ENCODE data around the gene DAAM1.

DAAM1 gene

DNA sequence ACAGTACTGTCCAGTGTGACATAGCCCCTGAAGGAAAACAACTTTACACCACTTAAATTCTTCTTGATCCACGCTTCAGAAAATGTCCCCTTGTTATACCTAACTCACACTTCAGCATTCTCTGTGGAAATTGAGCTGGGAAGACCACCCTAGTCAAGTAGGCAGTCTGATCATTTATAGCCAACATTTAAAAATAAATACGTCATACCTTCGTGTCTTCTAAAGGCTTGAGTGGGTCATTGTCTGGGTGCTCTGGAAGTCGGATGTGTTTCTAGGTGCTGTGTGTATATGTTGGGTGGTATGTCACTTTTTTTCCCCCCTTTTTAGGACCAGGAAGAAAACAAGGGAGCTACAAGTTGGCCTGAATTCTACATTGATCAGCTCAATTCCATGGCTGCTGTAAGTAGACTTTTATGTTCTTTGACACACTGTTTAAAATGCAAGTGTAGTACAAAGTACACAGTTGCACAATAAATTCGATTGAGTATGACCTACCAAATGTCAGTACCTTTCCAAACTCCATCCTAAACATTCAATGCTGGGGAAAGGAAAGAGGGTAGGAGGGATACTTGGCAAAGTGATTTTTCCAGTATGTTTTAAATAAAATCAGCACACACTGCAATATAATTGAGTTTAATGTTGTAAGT lies 126.6 kb downstream of the DAAM1 start:
- Histone ChIP-seq H3K27me3 (ENCODE audit: insufficient read depth, low read length, poor library complexity) (no peaks in the 10 kb centered on the region), H3K36me3 (ENCODE audit: insufficient read depth, low read length) (no peaks in the 10 kb centered on the region), H3K4me3 (ENCODE audit: low read depth in 1 of 2, low read length in 2 of 2) (no peak overlapping the region), H3K9me3 (ENCODE audit: insufficient read depth, low read length, severe bottlenecking) (no peaks in the 10 kb centered on the region), H4K20me1 (ENCODE audit: insufficient read depth, low read length) (no peaks in the 10 kb centered on the region), H3K4me2 (ENCODE audit: insufficient read depth, low read length) (no peak overlapping the region), H2AFZ (ENCODE audit: low read depth, low read length) (no peak overlapping the region), H3K27ac (ENCODE audit: low read length) (no peak overlapping the region), H3K4me1 (ENCODE audit: insufficient read depth, low read length) (no peaks in the 10 kb centered on the region), H3K9ac (ENCODE audit: low read depth, low read length) (no peak overlapping the region), H3K79me2 (ENCODE audit: insufficient read depth, low read length) (no peaks in the 10 kb centered on the region)
- TF ChIP-seq, protein P1, sequence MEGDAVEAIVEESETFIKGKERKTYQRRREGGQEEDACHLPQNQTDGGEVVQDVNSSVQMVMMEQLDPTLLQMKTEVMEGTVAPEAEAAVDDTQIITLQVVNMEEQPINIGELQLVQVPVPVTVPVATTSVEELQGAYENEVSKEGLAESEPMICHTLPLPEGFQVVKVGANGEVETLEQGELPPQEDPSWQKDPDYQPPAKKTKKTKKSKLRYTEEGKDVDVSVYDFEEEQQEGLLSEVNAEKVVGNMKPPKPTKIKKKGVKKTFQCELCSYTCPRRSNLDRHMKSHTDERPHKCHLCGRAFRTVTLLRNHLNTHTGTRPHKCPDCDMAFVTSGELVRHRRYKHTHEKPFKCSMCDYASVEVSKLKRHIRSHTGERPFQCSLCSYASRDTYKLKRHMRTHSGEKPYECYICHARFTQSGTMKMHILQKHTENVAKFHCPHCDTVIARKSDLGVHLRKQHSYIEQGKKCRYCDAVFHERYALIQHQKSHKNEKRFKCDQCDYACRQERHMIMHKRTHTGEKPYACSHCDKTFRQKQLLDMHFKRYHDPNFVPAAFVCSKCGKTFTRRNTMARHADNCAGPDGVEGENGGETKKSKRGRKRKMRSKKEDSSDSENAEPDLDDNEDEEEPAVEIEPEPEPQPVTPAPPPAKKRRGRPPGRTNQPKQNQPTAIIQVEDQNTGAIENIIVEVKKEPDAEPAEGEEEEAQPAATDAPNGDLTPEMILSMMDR (IDR thresholded peaks at IDR 0.05; ENCODE audit: borderline replicate concordance, extremely low read depth, low read length, poor library complexity, severe bottlenecking): no peak
- no peak for TF ChIP-seq EZH2 (IDR thresholded peaks at IDR 0.05; ENCODE audit: borderline replicate concordance, low read depth, low read length, severe bottlenecking)
- no peak for DNase-seq
- ATAC-seq (ENCODE audit: insufficient read depth, low read depth): no peak

DNA sequence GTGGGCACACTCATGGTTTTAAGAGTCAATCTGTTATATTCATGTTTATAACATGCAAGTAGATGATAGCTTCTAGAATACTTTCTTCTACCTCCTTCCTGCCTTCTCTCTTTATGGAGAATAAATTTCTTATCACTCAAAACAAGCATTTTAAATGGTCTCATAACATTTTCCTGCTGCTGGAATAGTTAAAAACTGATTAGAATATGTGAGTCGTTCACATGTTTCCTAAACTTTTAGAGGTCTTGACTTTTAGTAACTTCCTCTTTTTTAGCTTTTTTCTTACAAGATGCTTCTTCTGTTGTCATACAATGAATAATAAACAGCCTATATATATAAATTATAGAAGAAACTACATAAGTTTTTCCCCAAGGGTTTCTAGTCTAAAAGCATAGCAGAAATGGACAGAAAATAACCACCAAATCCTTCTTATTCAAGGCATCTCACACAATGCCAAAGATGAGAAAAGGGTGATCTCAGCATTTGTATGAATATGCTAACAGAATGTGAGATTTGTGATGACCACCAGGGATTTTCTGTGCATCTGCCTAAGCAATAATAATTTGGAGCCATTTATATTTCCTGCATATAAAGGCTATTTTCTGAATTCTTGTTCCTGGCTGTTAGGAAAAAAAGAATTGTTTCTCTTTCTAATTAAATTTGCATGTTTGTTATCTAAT lies 127.8 kb downstream of the DAAM1 start:
- TF ChIP-seq, protein P1 (IDR thresholded peaks at IDR 0.05; ENCODE audit: borderline replicate concordance, extremely low read depth, low read length, poor library complexity, severe bottlenecking): no peak
- TF ChIP-seq EZH2 (IDR thresholded peaks at IDR 0.05; ENCODE audit: borderline replicate concordance, low read depth, low read length, severe bottlenecking): no peak
- Histone ChIP-seq H3K4me1 (ENCODE audit: insufficient read depth, low read length) (no peaks in the 10 kb centered on the region), H2AFZ (ENCODE audit: low read depth, low read length) (no peak overlapping the region), H3K79me2 (ENCODE audit: insufficient read depth, low read length) (no peaks in the 10 kb centered on the region), H3K4me2 (ENCODE audit: insufficient read depth, low read length) (no peak overlapping the region), H3K27ac (ENCODE audit: low read length) (no peak overlapping the region), H3K9ac (ENCODE audit: low read depth, low read length) (no peak overlapping the region), H3K27me3 (ENCODE audit: insufficient read depth, low read length, poor library complexity) (no peaks in the 10 kb centered on the region), H3K36me3 (ENCODE audit: insufficient read depth, low read length) (no peaks in the 10 kb centered on the region), H3K9me3 (ENCODE audit: insufficient read depth, low read length, severe bottlenecking) (no peaks in the 10 kb centered on the region), H4K20me1 (ENCODE audit: insufficient read depth, low read length) (no peaks in the 10 kb centered on the region), H3K4me3 (ENCODE audit: low read depth in 1 of 2, low read length in 2 of 2) (no peak overlapping the region)
- DNase-seq (no peak), ATAC-seq (ENCODE audit: insufficient read depth, low read depth) (no peak)

DNA sequence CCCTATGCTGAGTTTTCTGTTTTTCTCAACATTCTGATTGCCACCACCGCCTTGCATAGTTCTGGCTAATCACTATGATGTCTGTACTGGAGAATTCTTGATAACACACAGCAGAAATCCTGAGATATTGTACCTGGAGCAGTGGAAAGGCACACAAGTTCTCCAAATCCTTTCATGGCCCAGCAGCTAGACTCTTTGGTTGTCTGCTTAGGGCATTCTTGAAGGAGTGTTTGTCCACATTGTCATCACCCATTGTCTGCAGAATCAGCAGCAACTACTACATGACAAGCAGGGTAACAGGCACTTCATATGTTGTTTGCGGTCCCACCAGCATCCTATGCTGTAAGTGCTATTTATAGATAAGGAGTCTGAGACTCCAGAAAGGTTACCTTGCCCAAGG lies 128.9 kb downstream of the DAAM1 start:
- TF ChIP-seq, protein P1 (IDR thresholded peaks at IDR 0.05; ENCODE audit: borderline replicate concordance, extremely low read depth, low read length, poor library complexity, severe bottlenecking): no peak
- no peak for TF ChIP-seq EZH2 (IDR thresholded peaks at IDR 0.05; ENCODE audit: borderline replicate concordance, low read depth, low read length, severe bottlenecking)
- Histone ChIP-seq H3K4me2 (ENCODE audit: insufficient read depth, low read length) (no peak overlapping the region), H3K4me3 (ENCODE audit: low read depth in 1 of 2, low read length in 2 of 2) (no peak overlapping the region), H2AFZ (ENCODE audit: low read depth, low read length) (no peak overlapping the region), H4K20me1 (ENCODE audit: insufficient read depth, low read length) (no peaks in the 10 kb centered on the region), H3K9ac (ENCODE audit: low read depth, low read length) (no peak overlapping the region), H3K9me3 (ENCODE audit: insufficient read depth, low read length, severe bottlenecking) (no peaks in the 10 kb centered on the region), H3K27ac (ENCODE audit: low read length) (no peak overlapping the region), H3K27me3 (ENCODE audit: insufficient read depth, low read length, poor library complexity) (no peaks in the 10 kb centered on the region), H3K79me2 (ENCODE audit: insufficient read depth, low read length) (no peaks in the 10 kb centered on the region), H3K36me3 (ENCODE audit: insufficient read depth, low read length) (no peaks in the 10 kb centered on the region), H3K4me1 (ENCODE audit: insufficient read depth, low read length) (no peaks in the 10 kb centered on the region)
- DNase-seq (no peak), ATAC-seq (ENCODE audit: insufficient read depth, low read depth) (no peak)
